Neural progenitor cell (in vitro differentiated cells): ENCODE data around the gene DNAH9. TPM values are rescaled to one million over a fixed set of nuclear protein-coding genes. Genes with fewer than 3 reads are reported as not detected.

Experiments used
- DNase-seq: peaks from one replicate; pipeline ENCODE4 v3.0.0-alpha.2; 2016; ENCODE audit warnings: low spot score
- H2AFZ ChIP-seq: fragments of 200-600 bp; sonication (generic); replicated peaks from 2 replicates; pipeline ENCODE4 v1.6.1; 2016; ENCODE audit warnings: antibody characterized with exemption
- H3F3A ChIP-seq: fragments of 200-600 bp; sonication (generic); 2 replicates; pipeline ENCODE4 v1.6.1; 2016; ENCODE audit warnings: antibody characterized with exemption, low read depth
- H3K27ac ChIP-seq: fragments of 200-600 bp; sonication (generic); 2 replicates; pipeline ENCODE4 v1.5.1; 2016; ENCODE audit warnings: mild to moderate bottlenecking
- H3K27me3 ChIP-seq: fragments of 200-600 bp; sonication (generic); 2 replicates; pipeline ENCODE4 v1.6.1; 2016; ENCODE audit warnings: mild to moderate bottlenecking, moderate library complexity
- H3K36me3 ChIP-seq: fragments of 200-600 bp; sonication (generic); 2 replicates; pipeline ENCODE4 v1.5.1; 2016
- H3K4me1 ChIP-seq: fragments of 200-600 bp; sonication (generic); 2 replicates; pipeline ENCODE4 v1.6.1; 2016; ENCODE audit warnings: mixed run types
- H3K4me2 ChIP-seq: fragments of 200-600 bp; sonication (generic); 2 replicates; pipeline ENCODE4 v1.6.1; 2016
- H3K4me3 ChIP-seq: fragments of 200-600 bp; sonication (generic); 2 replicates; pipeline ENCODE4 v1.5.1; 2016
- H3K79me2 ChIP-seq: fragments of 200-600 bp; sonication (generic); 2 replicates; pipeline ENCODE4 v1.6.1; 2016; ENCODE audit warnings: low read depth
- H3K9ac ChIP-seq: fragments of 200-600 bp; sonication (generic); 2 replicates; pipeline ENCODE4 v1.6.1; 2016
- H3K9me3 ChIP-seq: fragments of 200-600 bp; sonication (generic); 2 replicates; pipeline ENCODE4 v1.5.1; 2016; ENCODE audit warnings: low read depth
- H4K20me1 ChIP-seq: fragments of 200-600 bp; sonication (generic); 2 replicates; pipeline ENCODE4 v1.6.1; 2016; ENCODE audit warnings: low read depth
- H3K27ac Mint-ChIP-seq: 3 replicates; pipeline ENCODE4 v1.8.0; 2021; ENCODE audit warnings: mixed read lengths
- H3K27me3 Mint-ChIP-seq: 2 replicates; pipeline ENCODE4 v1.8.0; 2022; ENCODE audit warnings: low read depth, mild to moderate bottlenecking, inconsistent platforms, moderate library complexity, mixed read lengths; ENCODE audit not compliant: insufficient read depth
- H3K36me3 Mint-ChIP-seq: 3 replicates; pipeline ENCODE4 v1.8.0; 2021; ENCODE audit warnings: mixed read lengths
- H3K4me1 Mint-ChIP-seq: 3 replicates; pipeline ENCODE4 v1.8.0; 2021; ENCODE audit warnings: mixed read lengths
- H3K4me3 Mint-ChIP-seq: 3 replicates; pipeline ENCODE4 v1.8.0; 2021; ENCODE audit warnings: mild to moderate bottlenecking, moderate library complexity, mixed read lengths
- H3K9me3 Mint-ChIP-seq: 3 replicates; pipeline ENCODE4 v1.8.0; 2020; ENCODE audit warnings: mixed read lengths
- EZH2 ChIP-seq: fragments of 200-600 bp; sonication (generic); IDR thresholded peaks from 2 replicates; pipeline ENCODE4 v1.6.1; 2017; ENCODE audit warnings: antibody characterized with exemption, mild to moderate bottlenecking, moderate library complexity
- EZH2phosphoT487 ChIP-seq: fragments of 200-600 bp; sonication (generic); IDR thresholded peaks from 2 replicates; pipeline ENCODE4 v1.6.1; 2017; ENCODE audit warnings: antibody characterized with exemption
- total RNA-seq: library from RNA; depleted of rRNA; stranded (reverse); fragments of >200 nt; gene quantifications from 2 replicates; pipeline ENCODE4 v1.2.3, GENCODE V29; 2015; ENCODE audit warnings: low replicate concordance
- TF ChIP-seq, protein P1 (sequence below): fragments of 200-600 bp; sonication (generic); IDR thresholded peaks from 2 replicates; pipeline ENCODE4 v1.5.1; 2017; ENCODE audit warnings: antibody characterized with exemption, mild to moderate bottlenecking

Gene DNAH9
- total RNA-seq, 1 donor from 2014 or later = 1.3 TPM

DNA sequence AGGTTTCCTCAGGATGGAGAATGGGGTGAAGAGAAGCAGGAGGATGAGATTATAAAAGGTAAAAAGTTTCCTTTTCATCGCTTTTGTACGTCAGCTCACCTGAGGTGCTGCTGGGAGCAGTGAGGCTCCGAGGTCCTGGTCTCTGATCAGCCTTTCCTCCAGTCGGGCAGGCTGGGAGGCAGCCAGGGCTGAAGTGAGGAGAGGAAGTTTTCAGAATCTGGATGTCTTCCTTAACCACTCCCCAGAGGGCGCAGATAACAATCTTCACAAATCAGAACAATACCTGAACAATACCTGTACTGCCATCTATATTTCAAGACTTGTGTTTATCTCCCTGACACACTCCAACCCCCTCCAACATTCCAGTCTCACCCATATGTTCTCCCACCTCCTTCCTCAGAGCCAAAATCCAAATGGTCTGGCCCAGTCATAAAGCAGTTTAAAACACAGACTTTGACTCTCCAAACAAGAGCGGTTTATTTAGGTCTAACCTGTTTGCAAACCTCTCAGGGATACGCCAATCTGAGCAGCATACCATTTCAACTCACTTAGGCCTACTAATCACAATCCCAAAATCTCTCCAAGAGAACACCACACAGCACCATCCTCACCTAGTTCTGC is 392.2 kb downstream of the DNAH9 start:
- H3K9me3 ChIP-seq = no peaks in the 10 kb centered on the region
- TF ChIP-seq EZH2 = no peak
- no peak for TF ChIP-seq EZH2phosphoT487
- TF ChIP-seq, protein P1, sequence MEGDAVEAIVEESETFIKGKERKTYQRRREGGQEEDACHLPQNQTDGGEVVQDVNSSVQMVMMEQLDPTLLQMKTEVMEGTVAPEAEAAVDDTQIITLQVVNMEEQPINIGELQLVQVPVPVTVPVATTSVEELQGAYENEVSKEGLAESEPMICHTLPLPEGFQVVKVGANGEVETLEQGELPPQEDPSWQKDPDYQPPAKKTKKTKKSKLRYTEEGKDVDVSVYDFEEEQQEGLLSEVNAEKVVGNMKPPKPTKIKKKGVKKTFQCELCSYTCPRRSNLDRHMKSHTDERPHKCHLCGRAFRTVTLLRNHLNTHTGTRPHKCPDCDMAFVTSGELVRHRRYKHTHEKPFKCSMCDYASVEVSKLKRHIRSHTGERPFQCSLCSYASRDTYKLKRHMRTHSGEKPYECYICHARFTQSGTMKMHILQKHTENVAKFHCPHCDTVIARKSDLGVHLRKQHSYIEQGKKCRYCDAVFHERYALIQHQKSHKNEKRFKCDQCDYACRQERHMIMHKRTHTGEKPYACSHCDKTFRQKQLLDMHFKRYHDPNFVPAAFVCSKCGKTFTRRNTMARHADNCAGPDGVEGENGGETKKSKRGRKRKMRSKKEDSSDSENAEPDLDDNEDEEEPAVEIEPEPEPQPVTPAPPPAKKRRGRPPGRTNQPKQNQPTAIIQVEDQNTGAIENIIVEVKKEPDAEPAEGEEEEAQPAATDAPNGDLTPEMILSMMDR = no peak
- H4K20me1 ChIP-seq = no peaks in the 10 kb centered on the region
- Mint-ChIP-seq H3K4me3 (no peak overlapping the region), H3K4me1 (no peaks in the 10 kb centered on the region), H3K36me3 (peaks cover 14% of the 10 kb centered on the region), H3K9me3 (peaks cover 4% of the 10 kb centered on the region), H3K27ac (no peak overlapping the region), H3K27me3 (peaks cover 4% of the 10 kb centered on the region)
- H2AFZ ChIP-seq = no peak overlapping the region
- H3K36me3 ChIP-seq = peaks cover 4% of the 10 kb centered on the region
- H3K27ac ChIP-seq = no peak overlapping the region
- H3K27me3 ChIP-seq = no peaks in the 10 kb centered on the region
- H3K4me1 ChIP-seq = no peaks in the 10 kb centered on the region
- no peak for DNase-seq
- no peaks in the 10 kb centered on the region for H3F3A ChIP-seq
- H3K79me2 ChIP-seq = peaks cover under 1% of the 10 kb centered on the region
- H3K4me2 ChIP-seq = no peak overlapping the region
- H3K9ac ChIP-seq = no peak overlapping the region
- no peak overlapping the region for H3K4me3 ChIP-seq

DNA sequence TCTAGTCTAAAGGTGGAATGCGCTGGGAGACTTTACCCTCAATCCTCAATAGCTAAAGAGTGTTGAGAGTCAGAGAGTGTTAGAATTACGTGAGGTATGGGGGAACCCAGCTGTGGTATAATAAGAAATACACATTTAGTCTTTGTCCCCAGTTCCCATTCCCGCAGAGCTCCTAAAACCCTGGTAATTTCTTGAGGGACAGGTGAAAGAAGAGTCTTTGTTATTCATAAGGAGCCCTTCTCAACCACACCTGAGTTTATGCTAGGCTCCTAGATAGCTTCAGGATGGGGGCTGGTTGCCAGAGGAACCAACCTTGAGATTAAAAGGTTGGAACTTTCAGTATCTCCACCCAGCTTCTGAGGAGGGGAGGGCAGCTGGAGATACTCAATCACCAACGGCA is 393.2 kb downstream of the DNAH9 start:
- H3K36me3 Mint-ChIP-seq = peaks cover 14% of the 10 kb centered on the region
- H3K4me1 Mint-ChIP-seq = no peaks in the 10 kb centered on the region
- Histone ChIP-seq H3K36me3 (peaks cover 4% of the 10 kb centered on the region), H3K27ac (no peak overlapping the region), H3K27me3 (no peaks in the 10 kb centered on the region), H3K4me2 (no peak overlapping the region), H3F3A (peaks cover 4% of the 10 kb centered on the region), H3K79me2 (peaks cover 9% of the 10 kb centered on the region), H3K9me3 (no peaks in the 10 kb centered on the region), H3K9ac (no peak overlapping the region), H3K4me3 (no peak overlapping the region), H3K4me1 (no peaks in the 10 kb centered on the region), H4K20me1 (no peaks in the 10 kb centered on the region), H2AFZ (no peak overlapping the region)
- H3K9me3 Mint-ChIP-seq = peaks cover 4% of the 10 kb centered on the region
- peaks cover 4% of the 10 kb centered on the region for H3K27me3 Mint-ChIP-seq
- H3K27ac Mint-ChIP-seq = no peak overlapping the region
- no peak overlapping the region for H3K4me3 Mint-ChIP-seq
- TF ChIP-seq, protein P1 = no peak
- no peak for TF ChIP-seq EZH2phosphoT487
- TF ChIP-seq EZH2 = no peak
- no peak for DNase-seq

DNA sequence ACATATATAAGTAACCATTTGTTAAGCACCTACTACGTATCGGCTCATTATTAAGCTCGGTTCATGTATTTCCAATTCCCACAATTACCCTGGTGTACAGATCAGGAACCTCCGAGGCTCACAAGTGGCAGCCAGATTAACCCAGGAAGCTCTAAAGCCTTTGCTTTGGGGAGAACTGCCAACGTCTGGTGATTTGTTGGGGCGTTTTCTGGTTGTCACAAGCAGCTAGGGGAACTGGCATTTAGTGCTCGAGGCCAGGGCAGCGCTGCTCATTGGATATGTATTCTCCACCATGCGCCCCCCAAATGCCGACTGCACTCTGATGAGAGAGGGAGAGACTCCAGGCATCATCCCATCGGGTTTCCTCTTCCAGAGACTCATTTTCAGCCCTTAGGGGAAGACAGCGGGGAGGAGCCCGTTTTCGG is 398.5 kb downstream of the DNAH9 start:
- H4K20me1 ChIP-seq = no peaks in the 10 kb centered on the region
- Mint-ChIP-seq H3K4me1 (no peaks in the 10 kb centered on the region), H3K9me3 (no peaks in the 10 kb centered on the region), H3K4me3 (peak overlapping the region; percentile 93), H3K27me3 (peaks cover 6% of the 10 kb centered on the region), H3K27ac (no peak overlapping the region), H3K36me3 (no peaks in the 10 kb centered on the region)
- no peak for TF ChIP-seq EZH2
- TF ChIP-seq EZH2phosphoT487 = no peak
- TF ChIP-seq, protein P1 = no peak
- H3K27me3 ChIP-seq = no peaks in the 10 kb centered on the region
- peaks cover 9% of the 10 kb centered on the region for H3K79me2 ChIP-seq
- no peak for DNase-seq
- peak overlapping the region; percentile 91 for H2AFZ ChIP-seq
- H3K9me3 ChIP-seq = no peaks in the 10 kb centered on the region
- peaks cover 16% of the 10 kb centered on the region for H3F3A ChIP-seq
- H3K4me1 ChIP-seq = no peaks in the 10 kb centered on the region
- H3K36me3 ChIP-seq = no peaks in the 10 kb centered on the region
- H3K9ac ChIP-seq = peak overlapping the region; percentile 53
- peak overlapping the region; percentile 87 for H3K4me2 ChIP-seq
- peak overlapping the region; percentile 86 for H3K4me3 ChIP-seq
- peak overlapping the region; percentile 66 for H3K27ac ChIP-seq
